Omental fat pad (tissue), 4 donors: Measurements from ENCODE around the gene NCR2. TPM values are rescaled to one million over a fixed set of nuclear protein-coding genes. Genes with fewer than 3 reads are reported as not detected.

Experiments
- ATAC-seq: fragments of 150-250 bp; one replicate; pipeline ENCODE4 v1.9.1; 2016; ENCODE audit warnings: mild to moderate bottlenecking, moderate library complexity; ENCODE audit not compliant: low FRiP score
- DNase-seq: peaks from one replicate; pipeline ENCODE4 v3.0.0-alpha.2; 2019; ENCODE audit warnings: low spot score
- total RNA-seq, 4 donors: library from RNA; depleted of rRNA; stranded (reverse); fragments of >200 nt; gene quantifications; one replicate each; pipeline ENCODE4 v1.1.0, GENCODE V29; 2016
- TF ChIP-seq, protein P1 (sequence below), 3 donors: fragments of 450-650 bp; IDR thresholded peaks; one replicate each; pipeline ENCODE4 v1.5.1; 2016 to 2017; ENCODE audit warnings: antibody characterized with exemption in 3 of 3, mild to moderate bottlenecking in 3 of 3, moderate library complexity in 2 of 3

The NCR2 gene
- total RNA-seq, 4 donors from 2014 or later, result not detected

DNA sequence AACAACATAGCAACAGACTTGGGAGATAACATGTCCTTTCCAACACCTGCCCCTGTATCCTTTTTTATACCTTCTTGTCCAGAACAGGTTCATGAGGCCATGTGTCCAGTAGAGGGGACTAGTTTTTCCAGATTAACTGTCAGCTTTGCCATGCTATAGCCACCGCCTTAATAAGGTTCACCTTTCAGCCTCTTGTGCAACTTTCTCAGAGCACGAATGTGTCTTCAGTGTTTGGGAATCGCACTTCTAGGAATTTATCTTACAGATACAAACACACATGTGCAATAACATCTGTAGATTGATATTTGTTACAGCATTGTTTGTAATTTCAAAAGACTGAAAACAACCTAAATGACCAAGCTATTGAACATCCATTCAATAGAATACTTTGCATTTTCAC is 21.4 kb downstream of the NCR2 start:
- TF ChIP-seq, protein P1, sequence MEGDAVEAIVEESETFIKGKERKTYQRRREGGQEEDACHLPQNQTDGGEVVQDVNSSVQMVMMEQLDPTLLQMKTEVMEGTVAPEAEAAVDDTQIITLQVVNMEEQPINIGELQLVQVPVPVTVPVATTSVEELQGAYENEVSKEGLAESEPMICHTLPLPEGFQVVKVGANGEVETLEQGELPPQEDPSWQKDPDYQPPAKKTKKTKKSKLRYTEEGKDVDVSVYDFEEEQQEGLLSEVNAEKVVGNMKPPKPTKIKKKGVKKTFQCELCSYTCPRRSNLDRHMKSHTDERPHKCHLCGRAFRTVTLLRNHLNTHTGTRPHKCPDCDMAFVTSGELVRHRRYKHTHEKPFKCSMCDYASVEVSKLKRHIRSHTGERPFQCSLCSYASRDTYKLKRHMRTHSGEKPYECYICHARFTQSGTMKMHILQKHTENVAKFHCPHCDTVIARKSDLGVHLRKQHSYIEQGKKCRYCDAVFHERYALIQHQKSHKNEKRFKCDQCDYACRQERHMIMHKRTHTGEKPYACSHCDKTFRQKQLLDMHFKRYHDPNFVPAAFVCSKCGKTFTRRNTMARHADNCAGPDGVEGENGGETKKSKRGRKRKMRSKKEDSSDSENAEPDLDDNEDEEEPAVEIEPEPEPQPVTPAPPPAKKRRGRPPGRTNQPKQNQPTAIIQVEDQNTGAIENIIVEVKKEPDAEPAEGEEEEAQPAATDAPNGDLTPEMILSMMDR (IDR thresholded peaks at IDR 0.05), result no peak
- DNase-seq, result no peak
- ATAC-seq, result no peak

DNA sequence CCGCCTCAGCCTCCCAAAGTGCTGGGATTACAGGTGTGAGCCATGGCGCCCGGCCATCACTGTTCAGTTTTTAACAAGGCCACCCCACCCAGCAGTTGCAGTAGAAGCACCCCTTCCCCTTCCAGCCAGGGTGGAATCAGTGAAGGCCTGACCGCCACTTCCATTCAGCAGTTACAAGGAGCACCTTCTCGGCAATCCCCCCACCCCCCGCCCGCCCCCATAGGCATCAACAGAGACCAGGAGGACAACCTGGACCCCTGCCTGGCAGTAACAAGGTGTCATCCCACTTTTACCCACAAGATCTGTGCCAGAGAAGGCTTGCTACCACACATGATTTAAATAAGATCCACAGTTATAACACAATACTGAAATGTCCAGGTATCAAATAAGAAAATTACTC is 23.1 kb downstream of the NCR2 start:
- DNase-seq (no peak), ATAC-seq (no peak)
- TF ChIP-seq, protein P1 (IDR thresholded peaks at IDR 0.05), result no peak

DNA sequence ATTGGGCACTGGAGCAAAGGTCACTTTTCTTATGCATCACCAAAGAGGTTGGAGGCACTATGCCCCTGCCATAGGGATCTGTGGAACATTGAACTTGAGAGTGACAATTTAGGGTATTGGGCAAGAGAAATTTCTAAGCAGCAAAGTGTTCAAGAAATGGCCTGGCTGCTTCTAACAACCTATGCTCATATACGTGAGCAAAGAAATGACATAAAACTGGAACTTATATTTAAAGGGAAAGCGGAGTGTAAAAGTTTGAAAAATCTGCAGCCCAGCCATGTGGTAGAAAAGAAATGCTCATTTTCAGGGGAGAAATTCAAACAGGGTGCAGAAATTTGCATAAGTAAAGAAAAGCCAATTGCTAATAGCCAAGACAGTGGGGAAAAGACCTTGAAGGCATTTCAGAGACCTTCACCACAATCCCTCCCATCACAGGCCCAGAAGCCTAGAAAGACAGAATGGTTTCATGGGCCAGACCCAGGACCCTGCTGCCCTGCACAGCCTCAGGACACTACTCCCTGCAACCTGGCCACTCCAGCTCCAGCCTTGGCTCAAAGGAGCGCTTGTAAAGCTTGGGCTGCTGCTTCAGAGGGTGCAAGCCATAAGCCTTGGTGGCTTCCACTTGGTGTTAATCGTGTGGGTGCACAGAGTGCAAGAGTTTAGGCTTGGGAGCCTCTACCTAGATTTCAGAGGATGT is 24.4 kb downstream of the NCR2 start:
- DNase-seq (no peak), ATAC-seq (no peak)
- TF ChIP-seq, protein P1 (IDR thresholded peaks at IDR 0.05), result no peak

DNA sequence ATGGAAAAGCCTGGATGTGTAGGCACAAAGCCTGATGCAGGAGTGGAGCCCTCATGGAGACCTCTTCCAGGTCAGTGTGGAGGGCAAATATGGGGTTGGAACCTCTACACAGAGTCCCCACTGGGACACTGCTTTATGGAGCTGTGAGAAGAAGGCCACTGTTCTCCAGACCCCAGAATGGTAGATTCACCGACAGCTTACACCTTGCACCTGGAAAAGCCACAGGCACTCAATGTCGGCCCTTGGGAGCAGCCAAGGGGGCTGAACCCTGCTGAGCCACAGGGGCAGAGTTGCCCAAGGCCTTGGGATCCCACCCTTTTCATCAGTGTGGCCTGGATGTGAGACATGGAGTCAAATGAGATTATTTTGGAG is 24.9 kb downstream of the NCR2 start:
- DNase-seq (no peak), ATAC-seq (no peak)
- TF ChIP-seq, protein P1 (IDR thresholded peaks at IDR 0.05), result no peak

DNA sequence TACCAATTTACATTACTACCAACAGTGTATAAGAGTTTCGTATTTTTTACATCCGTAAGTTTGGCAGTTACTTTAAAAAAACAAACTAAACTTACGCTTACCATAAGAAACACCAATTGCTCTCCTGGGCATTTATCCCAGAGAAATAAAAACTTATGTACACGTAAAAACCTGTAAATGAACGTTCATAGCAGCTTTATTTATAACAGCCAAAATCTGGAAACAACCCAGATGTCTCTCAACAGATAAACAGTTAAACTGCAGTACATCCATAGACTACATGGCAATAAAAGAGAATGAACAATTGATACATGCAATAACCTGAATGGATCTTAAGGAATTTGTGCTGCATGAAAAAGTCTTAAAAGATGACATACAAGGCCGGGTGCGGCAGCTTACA is 30.7 kb downstream of the NCR2 start:
- ATAC-seq, result no peak
- TF ChIP-seq, protein P1 (IDR thresholded peaks at IDR 0.05), result no peak
- DNase-seq, result no peak

DNA sequence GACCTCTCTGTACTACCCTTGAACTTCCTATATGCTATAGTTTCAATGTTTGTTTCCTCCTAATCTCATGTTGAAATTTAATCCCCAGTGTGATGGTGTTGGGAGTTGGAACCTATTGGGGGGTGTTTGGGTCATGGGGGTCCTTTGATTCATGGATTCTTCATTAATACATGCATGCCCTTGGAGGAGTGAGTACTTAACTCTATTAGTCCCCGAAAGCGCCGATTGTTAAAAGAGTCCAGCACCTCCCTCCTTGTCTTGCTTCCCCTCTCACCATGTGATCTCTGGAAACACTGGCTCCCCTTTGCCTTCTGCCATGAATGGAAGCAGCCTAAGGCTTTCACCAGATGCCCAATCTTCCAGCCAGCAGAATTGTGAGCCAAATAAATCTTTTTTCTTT is 31.7 kb downstream of the NCR2 start:
- TF ChIP-seq, protein P1 (IDR thresholded peaks at IDR 0.05), result no peak
- DNase-seq (no peak), ATAC-seq (no peak)

DNA sequence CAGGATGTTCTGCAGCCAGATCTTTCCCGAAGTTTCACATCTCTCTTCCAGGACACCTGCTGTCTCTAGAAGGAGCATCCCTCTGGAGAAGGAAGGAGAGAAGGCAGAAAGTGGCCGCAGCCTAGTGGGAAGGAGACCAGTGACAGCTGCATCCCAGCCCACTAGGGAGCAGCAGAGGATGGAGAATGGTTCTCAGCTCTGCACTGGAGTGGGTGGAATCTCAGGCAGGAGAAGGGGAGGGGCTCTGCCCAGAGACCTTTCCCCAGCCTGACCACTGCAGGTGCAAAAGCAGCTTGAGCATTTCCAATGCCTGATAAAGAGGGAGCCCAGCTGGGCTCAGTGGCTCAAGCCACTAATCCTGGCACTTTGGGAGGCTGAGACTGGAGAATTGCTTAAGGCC is 32.3 kb downstream of the NCR2 start:
- DNase-seq (no peak), ATAC-seq (no peak)
- TF ChIP-seq, protein P1 (IDR thresholded peaks at IDR 0.05), result no peak
